Thoracic aorta (tissue), 2 donors: ENCODE measurements around the gene EFCAB5. TPM values are rescaled to one million over a fixed set of nuclear protein-coding genes. Genes with fewer than 3 reads are reported as not detected.

Experiments
- ATAC-seq: fragments of 150-250 bp; one replicate; pipeline ENCODE4 v1.8.0; 2017; ENCODE audit warnings: low read depth; ENCODE audit not compliant: insufficient number of reproducible peaks, low FRiP score
- DNase-seq: peaks from one replicate; pipeline ENCODE4 v3.0.0-alpha.2; 2020; ENCODE audit warnings: low spot score
- H3K27ac ChIP-seq, 2 donors: fragments of 200-600 bp; sonication (generic); 1 replicate in 1 of 2; 2 replicates in 1 of 2; pipeline ENCODE4 v1.5.1; 2016; ENCODE audit warnings: mild to moderate bottlenecking in 2 of 2, moderate library complexity in 2 of 2
- H3K27me3 ChIP-seq: fragments of 200-600 bp; sonication (generic); replicated peaks from 2 replicates; pipeline ENCODE4 v1.6.0; 2016; ENCODE audit warnings: mild to moderate bottlenecking; ENCODE audit not compliant: insufficient read depth
- H3K36me3 ChIP-seq: fragments of 200-600 bp; sonication (generic); one replicate; pipeline ENCODE4 v1.5.1; 2016
- H3K4me1 ChIP-seq, 2 donors: fragments of 200-600 bp; sonication (generic); 1 replicate in 1 of 2; 2 replicates in 1 of 2; pipeline versions ENCODE4 v1.5.1 to v1.6.0; 2016; ENCODE audit warnings: low read depth in 2 of 2, mild to moderate bottlenecking in 1 of 2; ENCODE audit not compliant: control insufficient read depth in 1 of 2
- H3K4me3 ChIP-seq: fragments of 200-600 bp; sonication (generic); 2 replicates; pipeline ENCODE4 v1.5.1; 2016; ENCODE audit warnings: mild to moderate bottlenecking
- H3K9me3 ChIP-seq: fragments of 200-600 bp; sonication (generic); 2 replicates; pipeline ENCODE4 v1.5.1; 2016
- CTCF ChIP-seq: fragments of 200-600 bp; sonication (generic); IDR thresholded peaks from one replicate; pipeline ENCODE4 v1.5.1; 2019; ENCODE audit warnings: antibody characterized with exemption
- total RNA-seq, 2 donors: library from RNA; depleted of rRNA; stranded (reverse); fragments of >200 nt; gene quantifications; one replicate each; pipeline versions ENCODE4 v1.1.0 to v1.2.3, GENCODE V29; 2016

Gene EFCAB5
- total RNA-seq, 2 donors from 2014 or later, result 1.9 TPM; not detected in 1

- no peak for TF ChIP-seq CTCF
- no peak overlapping the region for H3K4me3 ChIP-seq
- no peaks in the 10 kb centered on the region for H3K4me1 ChIP-seq
- no peak overlapping the region for H3K27ac ChIP-seq
- H3K9me3 ChIP-seq, result no peaks in the 10 kb centered on the region
- no peak for ATAC-seq
- H3K27me3 ChIP-seq, result no peaks in the 10 kb centered on the region
- DNase-seq, result no peak
- H3K36me3 ChIP-seq, result no peaks in the 10 kb centered on the region
Measured at GRCh38 chr17:29982991-29983653, 41.7 kb downstream of the EFCAB5 start.

DNA sequence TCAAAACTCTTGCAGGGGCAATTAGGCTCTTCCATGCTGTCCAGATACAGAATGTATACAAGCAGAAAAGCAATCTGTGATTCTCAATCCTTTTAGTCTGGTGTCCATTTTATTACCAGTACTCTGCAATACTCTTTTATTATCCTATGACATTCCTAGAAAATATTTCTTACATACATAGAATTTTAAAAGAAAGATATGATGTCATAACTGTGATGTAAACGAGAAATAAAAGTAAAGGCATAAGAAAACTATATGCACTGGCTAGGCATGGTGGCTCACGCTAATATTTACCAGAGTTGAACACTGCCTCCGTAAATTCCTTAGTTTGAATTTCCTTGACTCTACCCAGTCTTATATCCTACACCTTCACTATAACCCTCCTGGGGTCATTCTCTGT is 55.0 kb downstream of the EFCAB5 start:
- Histone ChIP-seq H3K36me3 (no peaks in the 10 kb centered on the region), H3K27ac (no peak overlapping the region), H3K4me1 (no peaks in the 10 kb centered on the region), H3K27me3 (no peaks in the 10 kb centered on the region), H3K4me3 (no peak overlapping the region), H3K9me3 (no peaks in the 10 kb centered on the region)
- TF ChIP-seq CTCF, result no peak
- ATAC-seq, result no peak
- no peak for DNase-seq

DNA sequence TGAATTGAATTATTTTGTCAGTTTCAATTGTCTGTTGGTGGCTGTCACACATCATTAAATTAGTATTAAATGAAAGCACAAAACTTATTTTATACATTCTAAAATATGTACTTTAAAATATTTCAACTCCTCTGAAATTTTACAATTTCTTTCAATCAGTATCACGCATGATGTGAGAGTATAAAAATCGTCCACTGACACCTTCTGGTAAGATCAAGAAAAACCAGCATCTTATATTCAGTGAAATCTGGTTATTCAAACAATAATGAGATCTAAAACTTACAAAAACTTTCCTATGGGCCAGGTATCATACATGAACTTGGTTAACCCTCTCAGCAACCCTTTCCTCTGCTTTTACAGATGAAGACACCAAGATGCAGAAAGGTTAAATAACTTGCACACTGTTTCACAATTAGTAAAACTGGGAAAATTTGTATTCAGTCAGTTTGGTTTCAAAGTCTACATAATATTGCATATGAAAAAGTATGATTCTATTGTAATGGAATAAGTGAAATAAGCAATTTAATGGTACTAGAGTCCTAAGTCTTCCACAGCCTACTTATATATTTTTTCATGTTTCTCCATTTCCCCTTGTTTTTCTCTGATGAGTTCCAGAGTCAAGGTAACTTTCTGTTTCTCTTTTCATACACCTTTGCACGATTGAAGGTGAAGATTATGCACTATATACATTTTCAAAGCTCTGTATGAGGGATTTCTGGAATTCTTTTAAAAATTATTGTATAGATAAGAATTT is 58.7 kb downstream of the EFCAB5 start:
- H3K9me3 ChIP-seq, result no peaks in the 10 kb centered on the region
- H3K4me1 ChIP-seq, result no peaks in the 10 kb centered on the region
- H3K27ac ChIP-seq, result no peak overlapping the region
- no peak for TF ChIP-seq CTCF
- no peak overlapping the region for H3K4me3 ChIP-seq
- H3K27me3 ChIP-seq, result no peaks in the 10 kb centered on the region
- H3K36me3 ChIP-seq, result no peaks in the 10 kb centered on the region
- no peak for DNase-seq
- ATAC-seq, result no peak

- Histone ChIP-seq H3K4me3 (no peak overlapping the region), H3K9me3 (no peaks in the 10 kb centered on the region), H3K4me1 (peaks cover 0 to 1% of the 10 kb centered on the region in 2 donors), H3K27ac (no peak overlapping the region), H3K36me3 (no peaks in the 10 kb centered on the region), H3K27me3 (no peaks in the 10 kb centered on the region)
- ATAC-seq (no peak), DNase-seq (no peak)
- no peak for TF ChIP-seq CTCF
Measured at GRCh38 chr17:30000755-30001257, 59.4 kb downstream of the EFCAB5 start.

DNA sequence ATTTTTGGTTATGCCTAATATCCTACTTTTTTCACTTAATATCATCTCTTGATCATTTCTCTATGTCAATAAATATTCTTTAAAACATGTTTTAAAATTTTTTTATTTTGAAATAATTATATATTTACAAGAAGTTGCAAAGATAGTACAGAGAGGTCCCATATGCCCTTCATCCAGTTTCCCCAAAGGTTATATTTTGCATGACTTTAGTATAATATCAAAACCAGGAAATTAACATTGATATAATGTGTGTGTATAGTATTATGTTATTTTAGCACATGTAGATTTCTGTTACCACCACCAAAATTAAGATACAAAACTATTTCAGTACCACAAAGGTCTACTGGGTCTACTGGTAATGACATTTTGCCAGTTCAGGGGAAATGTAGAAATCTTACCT is 60.7 kb downstream of the EFCAB5 start:
- ATAC-seq (no peak), DNase-seq (no peak)
- no peak overlapping the region for H3K4me3 ChIP-seq
- H3K27ac ChIP-seq, result no peak overlapping the region
- peaks cover 0 to 2% of the 10 kb centered on the region in 2 donors for H3K4me1 ChIP-seq
- no peaks in the 10 kb centered on the region for H3K9me3 ChIP-seq
- H3K27me3 ChIP-seq, result no peaks in the 10 kb centered on the region
- no peaks in the 10 kb centered on the region for H3K36me3 ChIP-seq
- no peak for TF ChIP-seq CTCF
